GM21619 (cell line): ENCODE results near the gene F10.
"Not testable (repeated sequence)": the region's sequence is repeated elsewhere in the genome, so short reads cannot be mapped to it uniquely, and the experiment has no call there.

Experiments
- ATAC-seq: cut with Tn5 transposase; IDR thresholded peaks from one replicate; pipeline ENCODE4 v1.9.1; 2021; ENCODE audit not compliant: unreplicated experiment

F10 gene

GRCh38 chr13:113098162-113098732 is 24.4 kb upstream of the F10 start:
- no peak for ATAC-seq

GRCh38 chr13:113099142-113099541 is 23.5 kb upstream of the F10 start:
- ATAC-seq, result no peak

- ATAC-seq, result not testable (repeated sequence)
Measured at GRCh38 chr13:113102302-113102701, 20.3 kb upstream of the F10 start.

GRCh38 chr13:113102727-113103126 is 19.9 kb upstream of the F10 start:
- ATAC-seq, result no peak

- ATAC-seq, result no peak
Measured at GRCh38 chr13:113103646-113104045, 19.0 kb upstream of the F10 start.

GRCh38 chr13:113105032-113105920 is 17.3 kb upstream of the F10 start, which contains the start of gene F7:
Gene F7, plus strand, starts transcription at chr13:113105791. Its CDS starts 51 bp downstream, at chr13:113105842.
- no peak for ATAC-seq

- no peak for ATAC-seq
Measured at GRCh38 chr13:113105921-113106452, 16.6 kb upstream of the F10 start.

- no peak for ATAC-seq
Measured at GRCh38 chr13:113106711-113107351, 15.8 kb upstream of the F10 start.

- ATAC-seq, result not testable (repeated sequence)
Measured at GRCh38 chr13:113108521-113108920, 14.1 kb upstream of the F10 start.

- ATAC-seq, result no peak
Measured at GRCh38 chr13:113109151-113110047, 13.2 kb upstream of the F10 start.

- no peak for ATAC-seq
Measured at GRCh38 chr13:113110048-113110851, 12.3 kb upstream of the F10 start.

GRCh38 chr13:113110852-113111315 is 11.7 kb upstream of the F10 start:
- no peak for ATAC-seq

GRCh38 chr13:113111821-113112220 is 10.8 kb upstream of the F10 start:
- ATAC-seq, result not testable (repeated sequence)

- not testable (repeated sequence) for ATAC-seq
Measured at GRCh38 chr13:113112475-113112874, 10.1 kb upstream of the F10 start.

GRCh38 chr13:113112893-113113845 is 9.4 kb upstream of the F10 start:
- ATAC-seq, result no peak

- ATAC-seq, result no peak
Measured at GRCh38 chr13:113113846-113114271, 8.7 kb upstream of the F10 start.

GRCh38 chr13:113114511-113115362 is 7.9 kb upstream of the F10 start:
- ATAC-seq, result no peak
